PC-9 (cell line): Measurements from ENCODE around the gene SLC25A34. TPM values are rescaled to one million over a fixed set of nuclear protein-coding genes. Genes with fewer than 3 reads are reported as not detected.

ENCODE experiments used
- BruUV-seq: library from RNA; stranded (reverse); fragments of 400-500 nt; replicated peaks from 2 replicates; lab custom pipeline; 2021; lab: Mats Ljungman, UMichigan
- CTCF ChIA-PET: fragments of 300-600 bp; sonication (Branson Sonifier 250); formaldehyde crosslinking; loops from one replicate; lab custom pipeline; 2022; ENCODE audit warnings: antibody characterized with exemption; lab: Charles Lee
- POLR2A ChIA-PET: fragments of 300-600 bp; sonication (Branson Sonifier 250); formaldehyde crosslinking; loops from one replicate; lab custom pipeline; 2022; ENCODE audit warnings: antibody characterized with exemption; ENCODE audit not compliant: unreplicated experiment; lab: Charles Lee
- DNase-seq, 2 experiments: peaks; one replicate each; pipeline versions ENCODE4 v3.0.0 to v3.0.0-alpha.2; 2015 to 2022; ENCODE audit warnings: mixed read lengths in 1 of 2
- H2AFZ ChIP-seq: fragments of 200-600 bp; sonication (generic); 2 replicates; pipeline ENCODE4 v1.8.1; 2017; ENCODE audit warnings: antibody characterized with exemption
- H3F3A ChIP-seq: fragments of 200-600 bp; sonication (generic); 2 replicates; pipeline ENCODE4 v1.8.1; 2017; ENCODE audit warnings: antibody characterized with exemption, mild to moderate bottlenecking, low read depth; ENCODE audit not compliant: insufficient read depth
- H3K27ac ChIP-seq: fragments of 200-600 bp; sonication (generic); 2 replicates; pipeline ENCODE4 v1.6.1; 2016; ENCODE audit warnings: mixed run types
- H3K27me3 ChIP-seq: fragments of 200-600 bp; sonication (generic); 2 replicates; pipeline ENCODE4 v1.6.1; 2016; ENCODE audit warnings: low read depth, mixed run types; ENCODE audit not compliant: insufficient read depth
- H3K36me3 ChIP-seq: fragments of 200-600 bp; sonication (generic); 2 replicates; pipeline ENCODE4 v1.6.1; 2016; ENCODE audit warnings: low read depth, mixed run types
- H3K4me1 ChIP-seq: fragments of 200-600 bp; sonication (generic); replicated peaks from 2 replicates; pipeline ENCODE4 v1.6.1; 2016; ENCODE audit warnings: mixed run types; ENCODE audit not compliant: insufficient read depth
- H3K4me2 ChIP-seq: fragments of 200-600 bp; sonication (generic); 2 replicates; pipeline ENCODE4 v1.6.1; 2017; ENCODE audit warnings: mixed run types
- H3K4me3 ChIP-seq: fragments of 200-600 bp; sonication (generic); 2 replicates; pipeline ENCODE4 v1.6.1; 2016; ENCODE audit warnings: mixed run types
- H3K79me2 ChIP-seq: fragments of 200-600 bp; sonication (generic); 2 replicates; pipeline ENCODE4 v1.6.1; 2017; ENCODE audit warnings: low read depth, mixed run types
- H3K9me2 ChIP-seq: fragments of 200-600 bp; sonication (generic); 2 replicates; pipeline ENCODE4 v1.8.1; 2017; ENCODE audit warnings: mild to moderate bottlenecking; ENCODE audit not compliant: insufficient read depth
- H3K9me3 ChIP-seq: fragments of 200-600 bp; sonication (generic); 2 replicates; pipeline ENCODE4 v1.8.1; 2016; ENCODE audit warnings: low read depth; ENCODE audit not compliant: insufficient read depth
- H4K20me1 ChIP-seq: fragments of 200-600 bp; sonication (generic); 2 replicates; pipeline ENCODE4 v1.8.1; 2017; ENCODE audit not compliant: insufficient read depth
- CTCF ChIP-seq: fragments of 200-600 bp; sonication (generic); conservative IDR thresholded peaks from 2 replicates; pipeline ENCODE4 v1.6.1; 2017; ENCODE audit warnings: mixed run types, antibody characterized with exemption, mild to moderate bottlenecking, moderate library complexity
- EZH2 ChIP-seq: fragments of 200-600 bp; sonication (generic); IDR thresholded peaks from 2 replicates; pipeline ENCODE4 v1.8.0; 2017; ENCODE audit warnings: antibody characterized with exemption, low read depth
- intact Hi-C: fragments of 100-400 bp; cut with micrococcal nuclease; formaldehyde crosslinking; loops from one replicate; pipeline ENCODE4 v1.10.0; 2022; ENCODE audit not compliant: unreplicated experiment
- total RNA-seq: library from RNA; stranded (reverse); gene quantifications from 2 replicates; pipeline ENCODE4 v1.2.3, GENCODE V29; 2021

The SLC25A34 gene
- total RNA-seq, 1 experiment from 2014 or later, result 1.7 TPM

GRCh38 chr1:15724949-15725880 lies 10.8 kb upstream of the SLC25A34 start:
- Histone ChIP-seq H3K9me3 (no peaks in the 10 kb centered on the region), H3K9me2 (no peaks in the 10 kb centered on the region), H3K4me3 (no peak overlapping the region), H3K4me2 (no peak overlapping the region), H3K27me3 (no peaks in the 10 kb centered on the region), H2AFZ (no peak overlapping the region), H3F3A (no peaks in the 10 kb centered on the region), H3K4me1 (no peaks in the 10 kb centered on the region), H3K27ac (no peak overlapping the region), H4K20me1 (no peaks in the 10 kb centered on the region), H3K79me2 (no peaks in the 10 kb centered on the region), H3K36me3 (no peaks in the 10 kb centered on the region)
- TF ChIP-seq CTCF (no peak), EZH2 (no peak)
- no TSS peak for BruUV-seq
- ChIA-PET CTCF (no interaction called here), POLR2A (no interaction called here)
- DNase-seq, result no peak
- intact Hi-C loops, result no loop called here

- no peaks in the 10 kb centered on the region for H3K27me3 ChIP-seq
- no peak overlapping the region for H3K4me2 ChIP-seq
- no peaks in the 10 kb centered on the region for H3K36me3 ChIP-seq
- H4K20me1 ChIP-seq, result no peaks in the 10 kb centered on the region
- BruUV-seq, result no TSS peak
- ChIA-PET CTCF (no interaction called here), POLR2A (no interaction called here)
- no peak overlapping the region for H3K27ac ChIP-seq
- DNase-seq, result no peak
- H3K4me1 ChIP-seq, result no peaks in the 10 kb centered on the region
- H3K9me3 ChIP-seq, result no peaks in the 10 kb centered on the region
- H3K79me2 ChIP-seq, result no peaks in the 10 kb centered on the region
- no peak overlapping the region for H3K4me3 ChIP-seq
- TF ChIP-seq CTCF (no peak), EZH2 (no peak)
- H2AFZ ChIP-seq, result no peak overlapping the region
- no peaks in the 10 kb centered on the region for H3F3A ChIP-seq
- intact Hi-C loops, result no loop called here
- H3K9me2 ChIP-seq, result no peaks in the 10 kb centered on the region
Observed at GRCh38 chr1:15726508-15726907, 9.6 kb upstream of the SLC25A34 start.

GRCh38 chr1:15727021-15727420 lies 9.0 kb upstream of the SLC25A34 start:
- H3K9me2 ChIP-seq, result no peaks in the 10 kb centered on the region
- ChIA-PET CTCF (no interaction called here), POLR2A (no interaction called here)
- H3K27me3 ChIP-seq, result no peaks in the 10 kb centered on the region
- H3K4me3 ChIP-seq, result no peak overlapping the region
- H3K9me3 ChIP-seq, result no peaks in the 10 kb centered on the region
- H3K27ac ChIP-seq, result no peak overlapping the region
- no peak overlapping the region for H2AFZ ChIP-seq
- TF ChIP-seq EZH2 (no peak), CTCF (no peak)
- H3K4me2 ChIP-seq, result no peak overlapping the region
- H3K36me3 ChIP-seq, result no peaks in the 10 kb centered on the region
- H3K79me2 ChIP-seq, result no peaks in the 10 kb centered on the region
- no peaks in the 10 kb centered on the region for H3K4me1 ChIP-seq
- intact Hi-C loops, result no loop called here
- no peaks in the 10 kb centered on the region for H4K20me1 ChIP-seq
- DNase-seq, result no peak
- no peaks in the 10 kb centered on the region for H3F3A ChIP-seq
- no TSS peak for BruUV-seq
